IMR-90 (cell line): ENCODE data around the gene ZNF786. TPM values are rescaled to one million over a fixed set of nuclear protein-coding genes. Genes with fewer than 3 reads are reported as not detected.

Experiments used
- CEBPB ChIP-seq: IDR thresholded peaks from 2 replicates; pipeline ENCODE4 v1.6.1; 2012; ENCODE audit warnings: low read depth, low read length, improper control_type of control experiment
- FOS ChIP-seq: fragments of 150-350 bp; IDR thresholded peaks from 2 replicates; pipeline ENCODE4 v1.6.1; 2016; ENCODE audit warnings: low read depth, low read length
- MAFK ChIP-seq: IDR thresholded peaks from 2 replicates; pipeline ENCODE4 v1.6.1; 2012; ENCODE audit warnings: low read depth, low read length, improper control_type of control experiment
- MAZ ChIP-seq: IDR thresholded peaks from 2 replicates; pipeline ENCODE4 v1.6.1; 2012; ENCODE audit warnings: low read depth, mild to moderate bottlenecking, low read length, improper control_type of control experiment, moderate library complexity, borderline replicate concordance
- RFX5 ChIP-seq: IDR thresholded peaks from 2 replicates; pipeline ENCODE4 v1.8.0; 2012; ENCODE audit warnings: low read depth, mild to moderate bottlenecking, low read length, moderate library complexity
- SMC3 ChIP-seq: fragments of 150-350 bp; IDR thresholded peaks from 2 replicates; pipeline ENCODE4 v1.6.1; 2016; ENCODE audit warnings: low read depth, mild to moderate bottlenecking, antibody characterized with exemption, low read length, moderate library complexity
- polyA plus RNA-seq, 3 experiments: library from polyadenylated mRNA; depleted of rRNA; stranded (reverse); fragments of >200 nt; gene quantifications; 2 replicates each; pipeline ENCODE4 v1.2.3, GENCODE V29; 2012; ENCODE audit warnings: low replicate concordance in 1 of 3
- total RNA-seq: library from RNA; depleted of rRNA; stranded (reverse); fragments of >200 nt; gene quantifications from 2 replicates; pipeline ENCODE4 v1.2.3, GENCODE V29; 2012
- TF ChIP-seq, protein P1 (sequence below): fragments of 150-350 bp; IDR thresholded peaks from 2 replicates; pipeline ENCODE4 v1.6.1; 2016; ENCODE audit warnings: low read depth, mild to moderate bottlenecking, low read length, moderate library complexity, borderline replicate concordance

Gene ZNF786
- total and polyA plus RNA-seq, 2 of the 4 experiments (the other 2 are of a cell fraction): 2.8 to 7.3 TPM

DNA sequence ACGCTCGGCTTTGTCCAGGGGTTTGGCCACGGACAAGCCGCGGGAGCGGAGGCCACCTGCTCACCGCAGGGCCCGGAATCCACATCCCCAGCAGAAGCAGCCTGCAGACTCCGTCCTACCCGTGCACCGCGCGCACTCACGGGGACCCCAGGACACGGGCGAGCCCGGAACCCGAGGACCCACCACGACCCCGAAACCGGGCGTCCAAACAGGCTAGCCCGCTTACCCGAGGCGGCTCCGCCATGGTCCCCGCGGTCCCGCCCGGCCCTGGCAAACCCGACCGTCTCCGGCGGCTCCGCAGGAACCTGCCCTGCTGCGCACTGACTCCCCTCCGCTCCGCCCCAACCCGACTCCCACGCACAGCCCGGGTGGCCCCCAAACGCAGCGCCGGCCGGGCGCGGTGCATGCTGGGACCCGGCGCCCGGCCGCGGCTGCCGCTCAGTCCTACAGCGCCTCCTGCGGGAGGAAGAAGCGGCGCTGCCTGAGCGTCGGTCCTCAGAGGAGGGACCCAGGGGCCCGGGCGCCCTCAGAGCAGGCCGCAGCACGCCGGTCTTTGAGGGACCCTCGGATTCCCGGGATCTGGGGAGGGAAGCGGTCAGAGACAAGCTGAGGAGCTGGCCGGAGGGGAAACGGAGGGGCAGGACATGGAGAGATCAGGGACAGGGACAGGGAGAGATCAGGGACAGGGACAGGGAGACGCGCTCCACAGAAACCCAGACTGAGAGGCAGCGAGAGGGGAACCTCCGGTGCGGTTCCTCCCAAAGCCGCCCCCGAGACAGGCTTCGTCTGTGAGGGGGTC is at the start of gene ZNF786 (continued):
- no peak for TF ChIP-seq CEBPB
- no peak for TF ChIP-seq FOS
- TF ChIP-seq, protein P1, sequence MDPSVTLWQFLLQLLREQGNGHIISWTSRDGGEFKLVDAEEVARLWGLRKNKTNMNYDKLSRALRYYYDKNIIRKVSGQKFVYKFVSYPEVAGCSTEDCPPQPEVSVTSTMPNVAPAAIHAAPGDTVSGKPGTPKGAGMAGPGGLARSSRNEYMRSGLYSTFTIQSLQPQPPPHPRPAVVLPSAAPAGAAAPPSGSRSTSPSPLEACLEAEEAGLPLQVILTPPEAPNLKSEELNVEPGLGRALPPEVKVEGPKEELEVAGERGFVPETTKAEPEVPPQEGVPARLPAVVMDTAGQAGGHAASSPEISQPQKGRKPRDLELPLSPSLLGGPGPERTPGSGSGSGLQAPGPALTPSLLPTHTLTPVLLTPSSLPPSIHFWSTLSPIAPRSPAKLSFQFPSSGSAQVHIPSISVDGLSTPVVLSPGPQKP: no peak
- TF ChIP-seq MAFK: no peak
- no peak for TF ChIP-seq RFX5
- peak; percentile 96 for TF ChIP-seq MAZ
- TF ChIP-seq SMC3: peak; percentile 50
